Liver (tissue), 9 donors: ENCODE results near the gene C6orf58. TPM values are rescaled to one million over a fixed set of nuclear protein-coding genes. Genes with fewer than 3 reads are reported as not detected.

Source experiments
- DNase-seq: peaks from one replicate; pipeline ENCODE4 v3.0.0-alpha.2; 2017; ENCODE audit warnings: low spot score
- H3K27ac ChIP-seq, 2 donors: one replicate each; pipeline ENCODE4 v1.7.0; 2013; ENCODE audit warnings: inconsistent platforms in 2 of 2, low read length in 2 of 2, control low read depth in 1 of 2, low read depth in 1 of 2, mild to moderate bottlenecking in 1 of 2
- H3K27me3 ChIP-seq, 4 donors: one replicate each; pipeline versions ENCODE4 v1.6.1 to v1.7.0; 2013; ENCODE audit warnings: low read length in 3 of 4, inconsistent platforms in 1 of 4, mild to moderate bottlenecking in 1 of 4, moderate library complexity in 1 of 4; ENCODE audit not compliant: control insufficient read depth in 4 of 4, insufficient read depth in 4 of 4
- H3K36me3 ChIP-seq, 4 donors: one replicate each; pipeline versions ENCODE4 v1.6.1 to v1.7.0; 2013; ENCODE audit warnings: low read length in 3 of 4, mild to moderate bottlenecking in 3 of 4, low read depth in 1 of 4, moderate library complexity in 1 of 4; ENCODE audit not compliant: control insufficient read depth in 4 of 4, insufficient read depth in 3 of 4
- H3K4me1 ChIP-seq, 4 donors: one replicate each; pipeline versions ENCODE4 v1.6.1 to v1.7.0; 2013; ENCODE audit warnings: low read length in 3 of 4, mild to moderate bottlenecking in 3 of 4, moderate library complexity in 1 of 4; ENCODE audit not compliant: control insufficient read depth in 4 of 4, insufficient read depth in 4 of 4
- H3K4me3 ChIP-seq, 3 donors: one replicate each; pipeline versions ENCODE4 v1.6.1 to v1.7.0; 2013; ENCODE audit warnings: low read length in 3 of 3, control low read depth in 1 of 3, low read depth in 1 of 3, mild to moderate bottlenecking in 1 of 3
- H3K9ac ChIP-seq, 2 donors: one replicate each; pipeline ENCODE4 v1.7.0; 2013; ENCODE audit warnings: low read length in 2 of 2, mild to moderate bottlenecking in 2 of 2, moderate library complexity in 2 of 2, control low read depth in 1 of 2, low read depth in 1 of 2
- H3K9me3 ChIP-seq, 4 donors: one replicate each; pipeline versions ENCODE4 v1.6.1 to v1.7.0; 2013; ENCODE audit warnings: low read length in 3 of 4; ENCODE audit not compliant: control insufficient read depth in 4 of 4
- ATF3 ChIP-seq: IDR thresholded peaks from 2 replicates; pipeline ENCODE4 v1.6.1; 2016; ENCODE audit warnings: antibody characterized with exemption
- CTCF ChIP-seq: fragments of 150-350 bp; IDR thresholded peaks from 2 replicates; pipeline ENCODE4 v1.5.1; 2017; ENCODE audit warnings: improper control_type of control experiment, low read depth, low read length; ENCODE audit not compliant: missing input control
- FOXA1 ChIP-seq: IDR thresholded peaks from 2 replicates; pipeline ENCODE4 v1.6.1; 2016; ENCODE audit warnings: antibody characterized with exemption
- FOXA2 ChIP-seq: IDR thresholded peaks from 2 replicates; pipeline ENCODE4 v1.6.1; 2016; ENCODE audit warnings: antibody characterized with exemption
- GABPA ChIP-seq, 2 donors: IDR thresholded peaks in 1 of 2; conservative IDR thresholded peaks in 1 of 2; 2 replicates each; pipeline ENCODE4 v1.6.1; 2016; ENCODE audit warnings: antibody characterized with exemption in 2 of 2, mild to moderate bottlenecking in 1 of 2, moderate library complexity in 1 of 2
- HNF4A ChIP-seq, 2 donors: conservative IDR thresholded peaks; 2 replicates each; pipeline ENCODE4 v1.6.1; 2016; ENCODE audit warnings: antibody characterized with exemption in 2 of 2, mild to moderate bottlenecking in 2 of 2
- HNF4G ChIP-seq: IDR thresholded peaks from 2 replicates; pipeline ENCODE4 v1.6.1; 2016; ENCODE audit warnings: antibody characterized with exemption
- JUND ChIP-seq, 2 donors: IDR thresholded peaks; 2 replicates each; pipeline ENCODE4 v1.6.1; 2016; ENCODE audit warnings: antibody characterized with exemption in 2 of 2
- NR2F2 ChIP-seq: IDR thresholded peaks from 2 replicates; pipeline ENCODE4 v1.6.1; 2016; ENCODE audit warnings: antibody characterized with exemption
- RAD21 ChIP-seq, 2 donors: IDR thresholded peaks; 2 replicates each; pipeline ENCODE4 v1.6.1; 2016; ENCODE audit warnings: antibody characterized with exemption in 2 of 2, mild to moderate bottlenecking in 2 of 2
- RXRA ChIP-seq, 2 donors: IDR thresholded peaks; 2 replicates each; pipeline ENCODE4 v1.6.1; 2017 to 2018; ENCODE audit warnings: antibody characterized with exemption in 2 of 2, mild to moderate bottlenecking in 1 of 2
- TAF1 ChIP-seq: conservative IDR thresholded peaks from 2 replicates; pipeline ENCODE4 v1.6.1; 2016; ENCODE audit warnings: antibody characterized with exemption, mild to moderate bottlenecking
- YY1 ChIP-seq: IDR thresholded peaks from 2 replicates; pipeline ENCODE4 v1.6.1; 2016; ENCODE audit warnings: antibody characterized with exemption, mild to moderate bottlenecking
- WGBS: extraction: QIAGEN DNeasy Blood & Tissue Kit; methylation state at CpG from one replicate; pipeline ENCODE4 v1.1.7; 2013; 5-methylcytosine and 5-hydroxymethylcytosine counted together
- polyA plus RNA-seq, 2 donors: library from polyadenylated mRNA; stranded (reverse) in 1 of 2; unstranded in 1 of 2; fragments of 200-250 nt in 1 of 2; fragments of >200 nt in 1 of 2; fragmentation: Nextera tagmentation in 1 of 2; extraction: Ambion mirVana in 1 of 2; gene quantifications; one replicate each; pipeline versions ENCODE4 v1.2.1 to v1.2.3, GENCODE V29; 2013 to 2015
- total RNA-seq, 2 donors: library from RNA; depleted of rRNA; stranded (reverse); fragments of >200 nt; gene quantifications; one replicate each; pipeline ENCODE4 v1.2.3, GENCODE V29; 2014
- TF ChIP-seq, protein P1 (sequence below): IDR thresholded peaks from 2 replicates; pipeline ENCODE4 v1.6.1; 2016; ENCODE audit warnings: antibody characterized with exemption
- TF ChIP-seq, protein P2 (sequence below): IDR thresholded peaks from 2 replicates; pipeline ENCODE4 v1.6.1; 2016; ENCODE audit warnings: antibody characterized with exemption, mild to moderate bottlenecking
- donor health status: healthy.
- donor health status: healthy.
- donor health status: healthy.
- donor health status: healthy.
- donor health status: healthy.

The C6orf58 gene
- total and polyA plus RNA-seq, 4 donors: 0.08 to 0.09 TPM; not detected in 2

DNA sequence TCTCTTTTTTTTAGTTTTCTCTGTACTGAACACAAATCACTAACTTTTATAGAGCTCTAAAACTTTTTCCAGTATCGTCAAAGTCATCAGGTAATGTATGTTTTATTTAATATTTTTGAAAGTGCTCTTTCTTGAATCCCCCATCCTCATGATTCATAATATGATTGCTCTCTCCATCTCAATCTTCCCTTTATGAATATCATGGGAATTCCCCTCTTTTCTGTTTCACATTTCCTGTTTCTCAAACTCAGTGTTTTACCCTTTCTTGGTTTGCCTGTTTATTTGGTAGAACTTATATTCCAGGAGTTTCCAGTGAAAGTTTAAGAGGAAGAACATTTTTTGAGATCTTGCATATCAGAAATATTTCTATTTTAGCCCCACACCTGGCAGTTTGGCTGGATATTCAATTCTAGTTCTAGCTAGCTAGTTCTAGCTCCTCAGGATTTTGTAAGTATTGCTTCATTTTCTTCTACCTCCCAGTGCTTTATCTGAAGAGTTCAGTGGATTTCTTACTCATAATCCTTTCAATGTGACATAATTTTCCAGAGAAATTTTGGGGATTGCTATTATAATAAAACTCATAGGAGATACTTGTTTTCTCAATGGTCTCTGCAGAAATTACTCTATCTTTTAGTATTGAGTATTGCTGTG, 6.1 kb upstream of the C6orf58 start:
- Histone ChIP-seq H3K27ac (no peak overlapping the region), H3K9me3 (no peaks in the 10 kb centered on the region), H3K9ac (no peak overlapping the region), H3K4me3 (no peak overlapping the region), H3K4me1 (no peaks in the 10 kb centered on the region), H3K27me3 (no peaks in the 10 kb centered on the region), H3K36me3 (no peaks in the 10 kb centered on the region)
- WGBS: 68% methylated on average over 1 of the region's 1 CpG
- no peak for TF ChIP-seq HNF4G
- TF ChIP-seq, protein P1, sequence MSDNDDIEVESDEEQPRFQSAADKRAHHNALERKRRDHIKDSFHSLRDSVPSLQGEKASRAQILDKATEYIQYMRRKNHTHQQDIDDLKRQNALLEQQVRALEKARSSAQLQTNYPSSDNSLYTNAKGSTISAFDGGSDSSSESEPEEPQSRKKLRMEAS: no peak
- TF ChIP-seq, protein P2, sequence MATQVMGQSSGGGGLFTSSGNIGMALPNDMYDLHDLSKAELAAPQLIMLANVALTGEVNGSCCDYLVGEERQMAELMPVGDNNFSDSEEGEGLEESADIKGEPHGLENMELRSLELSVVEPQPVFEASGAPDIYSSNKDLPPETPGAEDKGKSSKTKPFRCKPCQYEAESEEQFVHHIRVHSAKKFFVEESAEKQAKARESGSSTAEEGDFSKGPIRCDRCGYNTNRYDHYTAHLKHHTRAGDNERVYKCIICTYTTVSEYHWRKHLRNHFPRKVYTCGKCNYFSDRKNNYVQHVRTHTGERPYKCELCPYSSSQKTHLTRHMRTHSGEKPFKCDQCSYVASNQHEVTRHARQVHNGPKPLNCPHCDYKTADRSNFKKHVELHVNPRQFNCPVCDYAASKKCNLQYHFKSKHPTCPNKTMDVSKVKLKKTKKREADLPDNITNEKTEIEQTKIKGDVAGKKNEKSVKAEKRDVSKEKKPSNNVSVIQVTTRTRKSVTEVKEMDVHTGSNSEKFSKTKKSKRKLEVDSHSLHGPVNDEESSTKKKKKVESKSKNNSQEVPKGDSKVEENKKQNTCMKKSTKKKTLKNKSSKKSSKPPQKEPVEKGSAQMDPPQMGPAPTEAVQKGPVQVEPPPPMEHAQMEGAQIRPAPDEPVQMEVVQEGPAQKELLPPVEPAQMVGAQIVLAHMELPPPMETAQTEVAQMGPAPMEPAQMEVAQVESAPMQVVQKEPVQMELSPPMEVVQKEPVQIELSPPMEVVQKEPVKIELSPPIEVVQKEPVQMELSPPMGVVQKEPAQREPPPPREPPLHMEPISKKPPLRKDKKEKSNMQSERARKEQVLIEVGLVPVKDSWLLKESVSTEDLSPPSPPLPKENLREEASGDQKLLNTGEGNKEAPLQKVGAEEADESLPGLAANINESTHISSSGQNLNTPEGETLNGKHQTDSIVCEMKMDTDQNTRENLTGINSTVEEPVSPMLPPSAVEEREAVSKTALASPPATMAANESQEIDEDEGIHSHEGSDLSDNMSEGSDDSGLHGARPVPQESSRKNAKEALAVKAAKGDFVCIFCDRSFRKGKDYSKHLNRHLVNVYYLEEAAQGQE: no peak
- TF ChIP-seq GABPA (IDR thresholded peaks at IDR 0.05 in 1 of 2, conservative IDR thresholded peaks at IDR 0.05 in 1 of 2): no peak
- TF ChIP-seq FOXA2: no peak
- DNase-seq: no peak

- H3K9ac ChIP-seq: no peak overlapping the region
- H3K4me1 ChIP-seq: no peaks in the 10 kb centered on the region
- 62% methylated on average over 3 of the region's 3 CpGs for WGBS
- no peak for DNase-seq
- TF ChIP-seq, protein P1: no peak
- peaks cover 0 to 10% (median 1%) of the 10 kb centered on the region in 4 donors for H3K27me3 ChIP-seq
- H3K27ac ChIP-seq: no peak overlapping the region
- no peaks in the 10 kb centered on the region for H3K36me3 ChIP-seq
- H3K9me3 ChIP-seq: no peaks in the 10 kb centered on the region
- no peak overlapping the region for H3K4me3 ChIP-seq
Measured at GRCh38 chr6:127578900-127579299, 1.9 kb downstream of the C6orf58 start.

- Histone ChIP-seq H3K9me3 (no peaks in the 10 kb centered on the region), H3K27ac (no peak overlapping the region), H3K4me1 (no peaks in the 10 kb centered on the region), H3K36me3 (no peaks in the 10 kb centered on the region), H3K9ac (no peak overlapping the region), H3K27me3 (peaks cover 0 to 16% (median 1%) of the 10 kb centered on the region in 4 donors), H3K4me3 (no peak overlapping the region)
- no peak for DNase-seq
- TF ChIP-seq TAF1: no peak
- TF ChIP-seq RXRA (IDR thresholded peaks at IDR 0.05): no peak
- TF ChIP-seq RAD21 (IDR thresholded peaks at IDR 0.05): no peak
- TF ChIP-seq GABPA (IDR thresholded peaks at IDR 0.05 in 1 of 2, conservative IDR thresholded peaks at IDR 0.05 in 1 of 2): no peak
- TF ChIP-seq ATF3: no peak
- TF ChIP-seq FOXA1: no peak
- TF ChIP-seq, protein P1: no peak
- TF ChIP-seq YY1: no peak
- TF ChIP-seq JUND (IDR thresholded peaks at IDR 0.05): no peak
- no peak for TF ChIP-seq CTCF
- TF ChIP-seq NR2F2: no peak
- no peak for TF ChIP-seq FOXA2
- no peak for TF ChIP-seq HNF4A (conservative IDR thresholded peaks at IDR 0.05)
Measured at GRCh38 chr6:127581576-127581975, 4.6 kb downstream of the C6orf58 start.
